HCT116 (cell line): ENCODE results near the gene CSTPP1.

ENCODE experiments used
- CEBPB ChIP-seq: IDR thresholded peaks from 2 replicates; pipeline ENCODE4 v1.6.1; 2012; ENCODE audit warnings: low read depth
- CTCF ChIP-seq, 3 experiments: fragments of 200-600 bp in 1 of 3; sonication (generic) in 1 of 3; IDR thresholded peaks in 2 of 3; conservative IDR thresholded peaks in 1 of 3; 2 replicates each; pipeline ENCODE4 v1.5.1; 2012 to 2017; ENCODE audit warnings: low read depth in 2 of 3, low read length in 2 of 3, antibody characterized with exemption in 1 of 3, borderline replicate concordance in 1 of 3, control low read depth in 1 of 3, mild to moderate bottlenecking in 1 of 3, mixed read lengths in 1 of 3, mixed run types in 1 of 3, moderate library complexity in 1 of 3; ENCODE audit not compliant: insufficient read depth in 1 of 3
- ELF1 ChIP-seq: IDR thresholded peaks from 2 replicates; pipeline ENCODE4 v1.6.1; 2012; ENCODE audit warnings: low read depth, borderline replicate concordance
- EZH2 ChIP-seq: fragments of 200-600 bp; sonication (generic); IDR thresholded peaks from 2 replicates; pipeline ENCODE4 v1.6.1; 2017; ENCODE audit warnings: antibody characterized with exemption, mixed run types
- EZH2phosphoT487 ChIP-seq: fragments of 200-600 bp; IDR thresholded peaks from 2 replicates; pipeline ENCODE4 v1.6.1; 2018; ENCODE audit warnings: antibody characterized with exemption, borderline replicate concordance
- POLR2A ChIP-seq: IDR thresholded peaks from 2 replicates; pipeline ENCODE4 v1.7.0; 2011; ENCODE audit warnings: borderline replicate concordance; ENCODE audit not compliant: insufficient read depth, insufficient read length; ENCODE audit errors: extremely low read depth
- POLR2AphosphoS5 ChIP-seq: IDR thresholded peaks from 2 replicates; pipeline ENCODE4 v1.6.1; 2011; ENCODE audit warnings: mild to moderate bottlenecking, low read depth, low read length, moderate library complexity
- RAD21 ChIP-seq: IDR thresholded peaks from 2 replicates; pipeline ENCODE4 v1.6.1; 2012; ENCODE audit warnings: low read depth, mild to moderate bottlenecking
- REST ChIP-seq: IDR thresholded peaks from 2 replicates; pipeline ENCODE4 v1.6.1; 2012; ENCODE audit warnings: low read depth
- SIN3A ChIP-seq: IDR thresholded peaks from 2 replicates; pipeline ENCODE4 v1.6.1; 2012; ENCODE audit warnings: low read depth
- ZNF274 ChIP-seq: fragments of 200-500 bp; sonication (Bioruptor generic); IDR thresholded peaks from 2 replicates; pipeline ENCODE4 v1.6.1; 2014; ENCODE audit warnings: mild to moderate bottlenecking, low read depth, low read length, inconsistent platforms

- TF ChIP-seq CTCF (IDR thresholded peaks at IDR 0.05 in 2 of 3, conservative IDR thresholded peaks at IDR 0.05 in 1 of 3; ENCODE audit: borderline replicate concordance in 1 of 3, insufficient read depth in 1 of 3, low read depth in 2 of 3, low read length in 2 of 3) (no peak), POLR2A (no peak), EZH2phosphoT487 (no peak), POLR2AphosphoS5 (no peak), CEBPB (no peak), EZH2 (no peak), RAD21 (no peak), REST (no peak), ELF1 (no peak), SIN3A (no peak), ZNF274 (no peak)
These were observed 43.7 kb upstream of the CSTPP1 start for GRCh38 chr11:46892838-46893237.
